Measurements from ENCODE around the gene RAF1.

- TF ChIP-seq EZH2 (IDR thresholded peaks at IDR 0.05): no peak
- no peak for TF ChIP-seq CTCF (IDR thresholded peaks at IDR 0.05)
- no peak for TF ChIP-seq EZH2phosphoT487 (IDR thresholded peaks at IDR 0.05)
These were observed 45.4 kb upstream of the RAF1 start for GRCh38 chr3:12709334-12709733.

All from neural progenitor cell (in vitro differentiated cells).